K562 (cell line): ENCODE measurements around the gene CNP. TPM values are rescaled to one million over a fixed set of nuclear protein-coding genes. Genes with fewer than 3 reads are reported as not detected.

Experiments used
- ARID2 ChIP-seq: fragments of 450-650 bp; IDR thresholded peaks from 2 replicates; pipeline ENCODE4 v1.6.1; 2017; ENCODE audit warnings: antibody characterized with exemption, mild to moderate bottlenecking
- ATF1 ChIP-seq, 2 experiments: fragments of 450-650 bp in 1 of 2; IDR thresholded peaks; 2 replicates each; pipeline ENCODE4 v1.6.1; 2016; ENCODE audit warnings: missing compliant biosample characterization in 1 of 2, missing genetic modification characterization in 1 of 2
- E2F3 ChIP-seq: fragments of 250-450 bp; sonication (Bioruptor Pico); IDR thresholded peaks from 2 replicates; pipeline ENCODE4 v1.4.0; 2020; ENCODE audit warnings: mild to moderate bottlenecking
- FOS ChIP-seq: IDR thresholded peaks from 3 replicates; pipeline ENCODE4 v1.6.1; 2011; ENCODE audit not compliant: insufficient read length; ENCODE audit errors: extremely low read depth
- GTF2E2 ChIP-seq: fragments of 200-800 bp; sonication (Bioruptor generic); IDR thresholded peaks from 2 replicates; pipeline ENCODE4 v1.6.1; 2016; ENCODE audit warnings: missing genetic modification characterization, missing compliant biosample characterization
- HDAC1 ChIP-seq, 2 experiments: fragments of 450-650 bp; IDR thresholded peaks; 2 replicates each; pipeline ENCODE4 v1.6.1; 2016 to 2017; ENCODE audit warnings: inconsistent platforms in 1 of 2, mild to moderate bottlenecking in 1 of 2, moderate library complexity in 1 of 2
- IFI16 ChIP-seq: fragments of 250-450 bp; sonication (Bioruptor Pico); IDR thresholded peaks from 2 replicates; pipeline ENCODE4 v2.1.2; 2022; ENCODE audit warnings: mild to moderate bottlenecking, inconsistent platforms
- KDM4B ChIP-seq, 2 experiments: fragments of 450-650 bp in 1 of 2; sonication (generic) in 1 of 2; IDR thresholded peaks; 2 replicates each; pipeline ENCODE4 v1.6.1; 2016 to 2017; ENCODE audit warnings: borderline replicate concordance in 2 of 2, antibody characterized with exemption in 1 of 2, low read depth in 1 of 2, mild to moderate bottlenecking in 1 of 2
- NBN ChIP-seq: fragments of 450-650 bp; IDR thresholded peaks from 2 replicates; pipeline ENCODE4 v1.6.1; 2016; ENCODE audit warnings: low read depth, mild to moderate bottlenecking
- NCOA1 ChIP-seq: fragments of 450-650 bp; IDR thresholded peaks from 2 replicates; pipeline ENCODE4 v1.6.1; 2016; ENCODE audit warnings: low read depth
- PATZ1 ChIP-seq: fragments of 250-450 bp; sonication (Bioruptor Pico); IDR thresholded peaks from 2 replicates; pipeline ENCODE4 v1.5.0; 2020; ENCODE audit warnings: mild to moderate bottlenecking, borderline replicate concordance
- POLR2AphosphoS2 ChIP-seq: IDR thresholded peaks from 2 replicates; pipeline ENCODE4 v1.6.1; 2012; ENCODE audit warnings: low read length, improper control_type of control experiment
- RBFOX2 ChIP-seq: fragments of 200-400 bp; formaldehyde crosslinking; IDR thresholded peaks from 2 replicates; pipeline ENCODE4 v1.6.1; 2017; ENCODE audit warnings: low read depth, mild to moderate bottlenecking, low read length, moderate library complexity
- SIN3B ChIP-seq: fragments of 450-650 bp; IDR thresholded peaks from 2 replicates; pipeline ENCODE4 v1.6.1; 2017; ENCODE audit warnings: low read depth, mild to moderate bottlenecking, moderate library complexity
- SMARCC2 ChIP-seq: fragments of 450-650 bp; IDR thresholded peaks from 2 replicates; pipeline ENCODE4 v1.6.1; 2017; ENCODE audit warnings: antibody characterized with exemption, moderate library complexity, mild to moderate bottlenecking, low read depth
- SOX6 ChIP-seq: fragments of 450-650 bp; IDR thresholded peaks from 2 replicates; pipeline ENCODE4 v1.6.1; 2014; ENCODE audit warnings: mild to moderate bottlenecking
- SP2 ChIP-seq: IDR thresholded peaks from 2 replicates; pipeline ENCODE4 v1.6.1; 2011; ENCODE audit warnings: mild to moderate bottlenecking, low read depth, low read length, moderate library complexity; ENCODE audit not compliant: poor library complexity, severe bottlenecking; ENCODE audit errors: extremely low read depth
- SRF ChIP-seq, 2 experiments: fragments of 250-450, 450-650 bp in 1 of 2; sonication (Bioruptor Pico) in 1 of 2; sonication (generic) in 1 of 2; formaldehyde crosslinking; IDR thresholded peaks; 2 replicates each; pipeline versions ENCODE4 v1.5.0 to v1.5.1; 2020 to 2022; ENCODE audit warnings: mild to moderate bottlenecking in 1 of 2, missing genetic modification reagents in 1 of 2
- STAT5A ChIP-seq: IDR thresholded peaks from 2 replicates; pipeline ENCODE4 v1.6.1; 2012; ENCODE audit warnings: low read length, inconsistent platforms, borderline replicate concordance
- SUPT5H ChIP-seq: fragments of 450-650 bp; IDR thresholded peaks from 2 replicates; pipeline ENCODE4 v1.6.1; 2016
- TCF7L2 ChIP-seq: fragments of 150-350 bp; IDR thresholded peaks from 2 replicates; pipeline ENCODE4 v1.6.1; 2016; ENCODE audit warnings: low read depth, mild to moderate bottlenecking, low read length, moderate library complexity
- TEAD1 ChIP-seq, 2 experiments: fragments of 450-650 bp in 1 of 2; sonication (generic) in 1 of 2; formaldehyde crosslinking; IDR thresholded peaks; 2 replicates each; pipeline versions ENCODE4 v1.4.0 to v1.8.0; 2020 to 2022; ENCODE audit warnings: mild to moderate bottlenecking in 2 of 2, missing genetic modification reagents in 1 of 2
- WHSC1 ChIP-seq: IDR thresholded peaks from one replicate; pipeline ENCODE4 v1.6.1; 2012; ENCODE audit warnings: low read length, control low read depth, inconsistent platforms
- XRCC5 ChIP-seq: fragments of 200-400 bp; formaldehyde crosslinking; IDR thresholded peaks from 2 replicates; pipeline ENCODE4 v1.6.1; 2017; ENCODE audit warnings: low read depth, mild to moderate bottlenecking, low read length
- ZBTB17 ChIP-seq: fragments of 450-650 bp; formaldehyde crosslinking; IDR thresholded peaks from 2 replicates; pipeline ENCODE4 v1.4.0; 2020; ENCODE audit warnings: mild to moderate bottlenecking
- ZFP36 ChIP-seq: fragments of 150-350 bp; IDR thresholded peaks from 2 replicates; pipeline ENCODE4 v1.6.1; 2018; ENCODE audit warnings: low read length, low read depth; ENCODE audit not compliant: partially characterized antibody
- ZNF239 ChIP-seq: fragments of 250-450 bp; sonication (Bioruptor Pico); IDR thresholded peaks from 2 replicates; pipeline ENCODE4 v1.4.0; 2020; ENCODE audit warnings: mild to moderate bottlenecking
- ZNF253 ChIP-seq: fragments of 250-450 bp; sonication (Bioruptor Pico); conservative IDR thresholded peaks from 2 replicates; pipeline ENCODE4 v1.6.1; 2021; ENCODE audit warnings: mild to moderate bottlenecking
- ZNF695 ChIP-seq: fragments of 450-650 bp; formaldehyde crosslinking; IDR thresholded peaks from 2 replicates; pipeline ENCODE4 v1.4.0; 2020; ENCODE audit warnings: mild to moderate bottlenecking, moderate library complexity
- ZNF76 ChIP-seq: fragments of 250-450 bp; sonication (Bioruptor Pico); IDR thresholded peaks from 2 replicates; pipeline ENCODE4 v1.4.0; 2020; ENCODE audit warnings: mild to moderate bottlenecking, moderate library complexity, borderline replicate concordance
- polyA plus RNA-seq, 8 experiments: library from polyadenylated mRNA; depleted of rRNA in 4 of 8; stranded (reverse) in 5 of 8; unstranded in 3 of 8; fragments of >200 nt; fragmentation: Nextera tagmentation in 2 of 8; fragmentation: Illumina TruSeq in 1 of 8; extraction: Ambion mirVana in 2 of 8; extraction: Trizol in 1 of 8; gene quantifications; 2 replicates each; pipeline versions ENCODE4 v1.2.1 to v1.2.3, GENCODE V29; 2011 to 2014; ENCODE audit warnings: inconsistent platforms in 1 of 8, missing spikeins in 1 of 8
- total RNA-seq, 7 experiments: library from RNA; depleted of rRNA in 6 of 7; stranded (reverse); fragments of >200 nt in 6 of 7; fragmentation: Illumina TruSeq in 2 of 7; extraction: Trizol in 2 of 7; gene quantifications; 2 replicates each; pipeline versions ENCODE4 v1.2.1 to v1.2.3, GENCODE V29; 2011 to 2021; ENCODE audit warnings: low replicate concordance in 1 of 7

The CNP gene
- total and polyA plus RNA-seq, 9 of the 15 experiments (the other 6 are each of a cell fraction or from before 2014, with no cell fraction given), result 1.7 to 52.0 (median 29.1) TPM

- no peak for TF ChIP-seq ZNF695 (CRISPR knock-in tag)
- TF ChIP-seq TEAD1 (CRISPR knock-in tag; IDR thresholded peaks at IDR 0.05), result peak in 1 of 2 experiments; percentile 93; a peak in 2 of 4 replicates
- no peak for TF ChIP-seq HDAC1 (IDR thresholded peaks at IDR 0.05)
- 0 out of 2 replicates have a peak, but pooled peaks have one; percentile 8 for TF ChIP-seq E2F3
- TF ChIP-seq SOX6, result 0 out of 2 replicates have a peak, but pooled peaks have one; percentile 40
- no peak for TF ChIP-seq GTF2E2 (tag)
- TF ChIP-seq WHSC1, result no peak
- TF ChIP-seq KDM4B (IDR thresholded peaks at IDR 0.05; ENCODE audit: borderline replicate concordance in 2 of 2, low read depth in 1 of 2), result peak in 1 of 2 experiments; percentile 92; a peak in 1 of 4 replicates
- TF ChIP-seq ARID2, result no peak
- peak; percentile 87 for TF ChIP-seq SP2
- TF ChIP-seq SIN3B, result peak; percentile 74
- no peak for TF ChIP-seq ZFP36
- TF ChIP-seq ZNF76 (CRISPR knock-in tag), result no peak
- TF ChIP-seq XRCC5, result peak; percentile 93
- peak; percentile 84 for TF ChIP-seq SUPT5H
- TF ChIP-seq IFI16, result no peak
- peak; percentile 88; the same call in 1 of the 2 replicates for TF ChIP-seq POLR2AphosphoS2
- TF ChIP-seq ZBTB17 (CRISPR knock-in tag), result 0 out of 2 replicates have a peak, but pooled peaks have one; percentile 41
- no peak for TF ChIP-seq NBN
- TF ChIP-seq FOS, result no peak
- no peak for TF ChIP-seq TCF7L2
- TF ChIP-seq ATF1 (CRISPR knock-in tag; IDR thresholded peaks at IDR 0.05), result no peak
- peak; percentile 57 for TF ChIP-seq ATF1 (tag; IDR thresholded peaks at IDR 0.05)
- no peak for TF ChIP-seq PATZ1 (CRISPR knock-in tag)
- peak; percentile 94 for TF ChIP-seq RBFOX2
- peak in 1 of 2 experiments; percentile 23; a peak in 1 of 4 replicates for TF ChIP-seq SRF (CRISPR knock-in tag; IDR thresholded peaks at IDR 0.05)
- no peak for TF ChIP-seq ZNF253 (CRISPR knock-in tag)
- no peak for TF ChIP-seq STAT5A
- TF ChIP-seq NCOA1, result no peak
- no peak for TF ChIP-seq ZNF239 (CRISPR knock-in tag)
- no peak; the same call in 1 of the 2 replicates for TF ChIP-seq SMARCC2
These were observed 53.2 kb downstream of the CNP start, which contains the start of gene NKIRAS2 (continued) for GRCh38 chr17:42019509-42020404.
